ENCODE results near the gene PNCK.

- TF ChIP-seq CTCF (IDR thresholded peaks at IDR 0.05; ENCODE audit: insufficient read depth, low read depth, low read length) (no peak), EZH2 (IDR thresholded peaks at IDR 0.05; ENCODE audit: insufficient read depth, low read length) (no peak)
These were observed 36.2 kb downstream of the PNCK start for GRCh38 chrX:153637121-153638040.
